IPS-18a (cell line): ENCODE measurements around the gene SON.
A peak's percentile ranks its signal among the peaks of the same experiment; 100 is the strongest.
"Not testable (repeated sequence)": the region's sequence is repeated elsewhere in the genome, so short reads cannot be mapped to it uniquely, and the experiment has no call there.

Experiments used
- H3K27ac ChIP-seq: one replicate; pipeline ENCODE4 v1.5.1; 2013; ENCODE audit warnings: low read length
- H3K27me3 ChIP-seq: one replicate; pipeline ENCODE4 v1.6.1; 2013; ENCODE audit warnings: mild to moderate bottlenecking, low read length; ENCODE audit not compliant: control insufficient read depth, insufficient read depth
- H3K36me3 ChIP-seq: one replicate; pipeline ENCODE4 v1.6.1; 2013; ENCODE audit warnings: low read depth, low read length; ENCODE audit not compliant: control insufficient read depth
- H3K4me1 ChIP-seq: one replicate; pipeline ENCODE4 v1.6.1; 2013; ENCODE audit warnings: low read depth, low read length; ENCODE audit not compliant: control insufficient read depth
- H3K4me3 ChIP-seq: one replicate; pipeline ENCODE4 v1.5.1; 2013; ENCODE audit warnings: low read length
- H3K9ac ChIP-seq: one replicate; pipeline ENCODE4 v1.6.1; 2013; ENCODE audit warnings: mild to moderate bottlenecking, low read length, moderate library complexity
- H3K9me3 ChIP-seq: one replicate; pipeline ENCODE4 v1.6.1; 2013; ENCODE audit warnings: low read depth, low read length; ENCODE audit not compliant: control insufficient read depth

The SON gene

GRCh38 chr21:33560965-33561364 is 18.1 kb downstream of the SON start:
- Histone ChIP-seq H3K9ac (no peak overlapping the region), H3K4me1 (no peaks in the 10 kb centered on the region), H3K4me3 (no peak overlapping the region), H3K27me3 (no peaks in the 10 kb centered on the region), H3K27ac (no peak overlapping the region), H3K9me3 (no peaks in the 10 kb centered on the region), H3K36me3 (peaks cover 82% of the 10 kb centered on the region)

DNA sequence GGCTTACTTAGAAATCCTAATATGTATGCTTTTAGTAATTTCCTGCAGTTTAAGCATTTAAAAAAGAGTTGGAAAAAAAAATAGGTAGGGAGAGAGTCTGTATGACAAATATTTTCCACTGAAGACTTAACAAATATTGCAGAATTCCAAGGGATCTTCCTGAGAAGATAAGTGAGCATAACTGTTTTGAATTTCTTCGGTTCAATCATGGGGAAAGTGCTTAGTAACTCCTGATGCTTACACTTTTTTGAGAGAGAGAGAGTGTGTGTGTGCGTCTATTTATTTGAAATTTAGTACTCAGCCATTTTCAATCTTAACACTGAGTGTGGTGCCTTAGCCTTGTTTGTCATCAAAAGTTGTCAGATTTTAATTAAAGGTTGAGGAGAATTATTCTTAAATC is 18.5 kb downstream of the SON start:
- no peak overlapping the region for H3K9ac ChIP-seq
- H3K36me3 ChIP-seq, result peaks cover 79% of the 10 kb centered on the region
- no peaks in the 10 kb centered on the region for H3K9me3 ChIP-seq
- H3K27me3 ChIP-seq, result no peaks in the 10 kb centered on the region
- no peaks in the 10 kb centered on the region for H3K4me1 ChIP-seq
- no peak overlapping the region for H3K4me3 ChIP-seq
- no peak overlapping the region for H3K27ac ChIP-seq

GRCh38 chr21:33562389-33562788 is 19.6 kb downstream of the SON start:
- peaks cover 77% of the 10 kb centered on the region for H3K36me3 ChIP-seq
- no peak overlapping the region for H3K27ac ChIP-seq
- H3K9me3 ChIP-seq, result no peaks in the 10 kb centered on the region
- no peaks in the 10 kb centered on the region for H3K4me1 ChIP-seq
- no peaks in the 10 kb centered on the region for H3K27me3 ChIP-seq
- no peak overlapping the region for H3K4me3 ChIP-seq
- no peak overlapping the region for H3K9ac ChIP-seq

DNA sequence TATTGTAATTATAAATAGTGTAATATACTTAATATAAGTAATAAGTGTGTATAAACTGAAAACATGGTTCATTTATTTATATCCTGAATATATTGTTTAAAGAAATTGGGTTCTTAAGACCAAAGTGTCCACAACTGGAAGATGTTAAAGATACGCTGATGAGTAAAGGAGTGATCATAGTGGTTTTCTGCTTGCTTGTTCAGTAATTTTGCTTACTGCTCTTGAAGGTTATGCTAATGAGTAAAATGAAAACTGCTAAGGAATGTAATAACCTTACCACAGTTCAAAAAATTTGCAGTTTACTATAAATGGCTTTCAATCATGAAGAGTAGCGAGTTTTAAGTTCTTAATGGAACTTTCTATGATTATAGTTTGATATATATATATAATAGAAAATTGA is 23.7 kb downstream of the SON start:
- Histone ChIP-seq H3K4me3 (no peak overlapping the region), H3K9ac (no peak overlapping the region), H3K36me3 (peaks cover 75% of the 10 kb centered on the region), H3K27me3 (no peaks in the 10 kb centered on the region), H3K9me3 (no peaks in the 10 kb centered on the region), H3K27ac (no peak overlapping the region), H3K4me1 (no peaks in the 10 kb centered on the region)

DNA sequence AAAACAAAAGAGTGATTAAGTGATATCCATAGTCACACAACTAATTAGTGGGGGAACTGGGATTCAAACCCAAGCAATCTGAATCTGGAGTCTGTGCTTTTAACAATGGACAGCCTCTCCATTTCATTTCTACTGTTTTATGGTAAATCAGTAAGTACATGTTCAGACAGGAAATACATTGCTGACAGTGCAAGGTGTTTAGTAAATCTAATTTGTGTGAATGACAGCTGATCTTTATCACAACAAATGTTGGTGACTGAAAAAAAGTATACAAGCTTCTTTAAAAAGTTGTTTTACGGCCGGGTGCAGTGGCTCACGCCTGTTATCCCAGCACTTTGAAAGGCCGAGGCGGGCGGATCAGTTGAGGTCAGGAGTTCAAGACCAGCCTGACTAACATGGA is 25.1 kb downstream of the SON start:
- no peaks in the 10 kb centered on the region for H3K27me3 ChIP-seq
- no peak overlapping the region for H3K9ac ChIP-seq
- no peak overlapping the region for H3K27ac ChIP-seq
- H3K36me3 ChIP-seq, result peaks cover 77% of the 10 kb centered on the region
- no peak overlapping the region for H3K4me3 ChIP-seq
- no peaks in the 10 kb centered on the region for H3K9me3 ChIP-seq
- H3K4me1 ChIP-seq, result no peaks in the 10 kb centered on the region

DNA sequence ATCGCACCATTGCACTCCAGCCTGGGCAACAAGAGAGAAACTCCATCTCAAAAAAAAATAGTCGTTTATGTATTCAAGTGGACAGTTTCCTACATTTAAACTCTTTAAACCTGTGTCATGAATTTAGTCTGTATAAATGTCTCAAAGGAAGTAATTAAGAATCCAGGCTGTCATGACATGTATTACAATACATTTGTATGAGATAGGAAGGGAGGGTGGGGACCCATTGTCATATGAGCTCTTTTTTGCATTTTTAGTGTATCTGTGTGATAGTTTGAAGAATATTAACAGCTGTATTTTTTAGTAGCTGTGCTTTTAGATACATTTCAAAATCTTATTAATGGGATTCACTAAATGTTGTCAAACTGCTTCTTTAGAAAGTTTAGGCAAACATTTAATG is 25.6 kb downstream of the SON start:
- H3K4me3 ChIP-seq, result no peak overlapping the region
- H3K9ac ChIP-seq, result no peak overlapping the region
- no peaks in the 10 kb centered on the region for H3K9me3 ChIP-seq
- no peak overlapping the region for H3K27ac ChIP-seq
- peaks cover 78% of the 10 kb centered on the region for H3K36me3 ChIP-seq
- no peaks in the 10 kb centered on the region for H3K27me3 ChIP-seq
- no peaks in the 10 kb centered on the region for H3K4me1 ChIP-seq

- H3K4me3 ChIP-seq, result no peak overlapping the region
- H3K9me3 ChIP-seq, result no peaks in the 10 kb centered on the region
- H3K4me1 ChIP-seq, result no peaks in the 10 kb centered on the region
- no peak overlapping the region for H3K27ac ChIP-seq
- H3K36me3 ChIP-seq, result peaks cover 85% of the 10 kb centered on the region
- no peaks in the 10 kb centered on the region for H3K27me3 ChIP-seq
- H3K9ac ChIP-seq, result no peak overlapping the region
These were observed 27.2 kb downstream of the SON start for GRCh38 chr21:33569991-33570390.

- Histone ChIP-seq H3K9me3 (no peaks in the 10 kb centered on the region), H3K4me3 (no peak overlapping the region), H3K36me3 (peaks cover 97% of the 10 kb centered on the region), H3K9ac (no peak overlapping the region), H3K27me3 (no peaks in the 10 kb centered on the region), H3K4me1 (no peaks in the 10 kb centered on the region), H3K27ac (no peak overlapping the region)
These were observed 29.5 kb downstream of the SON start for GRCh38 chr21:33572350-33572749.

DNA sequence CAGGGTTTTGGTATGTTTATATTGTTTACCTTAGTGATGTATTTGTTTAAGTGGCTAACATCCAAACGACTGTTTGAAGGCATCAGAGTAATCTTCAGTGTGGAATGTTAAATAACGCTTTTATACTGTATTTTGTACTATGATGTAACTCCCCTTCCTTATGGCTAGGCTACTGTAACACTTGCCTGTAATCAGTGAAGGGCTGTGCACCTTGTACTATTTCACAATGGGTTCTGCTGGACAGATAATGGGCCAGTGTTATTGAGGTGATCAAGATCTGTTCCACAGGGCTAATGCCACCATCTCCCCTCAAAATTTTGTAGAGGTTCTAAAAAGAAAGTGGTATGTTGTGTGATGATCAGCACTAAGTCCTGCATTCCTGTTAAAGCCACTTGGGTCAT is 33.9 kb downstream of the SON start:
- not testable (repeated sequence) for H3K4me1 ChIP-seq, H3K9me3 ChIP-seq, H3K4me3 ChIP-seq, H3K27me3 ChIP-seq, H3K27ac ChIP-seq, H3K9ac ChIP-seq
- H3K36me3 ChIP-seq, result peaks cover 81% of the 10 kb centered on the region

GRCh38 chr21:33578214-33578613 is 35.4 kb downstream of the SON start:
- H3K27ac ChIP-seq, result no peak overlapping the region
- H3K36me3 ChIP-seq, result peaks cover 69% of the 10 kb centered on the region
- H3K9ac ChIP-seq, result no peak overlapping the region
- no peaks in the 10 kb centered on the region for H3K9me3 ChIP-seq
- H3K4me3 ChIP-seq, result no peak overlapping the region
- H3K4me1 ChIP-seq, result no peaks in the 10 kb centered on the region
- H3K27me3 ChIP-seq, result no peaks in the 10 kb centered on the region

DNA sequence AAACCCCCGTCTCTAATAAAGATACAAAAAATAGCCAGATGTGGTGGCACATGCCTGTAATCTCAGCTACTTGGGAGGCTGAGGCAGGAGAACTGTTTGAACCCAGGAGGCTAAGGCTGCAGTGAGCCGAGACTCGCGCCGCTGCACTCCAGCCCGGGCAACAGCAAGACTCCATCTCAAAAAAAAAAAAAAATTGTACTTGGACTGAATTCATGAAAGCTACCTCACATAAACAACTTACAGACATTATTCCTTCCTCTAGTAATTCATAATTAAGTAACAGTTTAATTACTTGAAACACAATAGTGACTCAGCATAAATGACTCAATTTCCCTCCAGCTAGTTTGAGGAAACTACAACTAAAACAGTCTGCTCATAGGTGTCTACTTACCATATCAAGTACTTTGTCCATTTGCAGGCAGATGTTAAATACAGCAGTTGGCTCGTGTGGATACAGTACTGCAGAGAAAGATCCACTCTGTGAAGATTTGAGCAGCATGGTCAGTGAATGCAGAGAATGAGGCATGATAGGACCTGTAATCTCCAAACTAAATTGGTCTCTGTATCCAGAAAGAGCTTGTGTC is 36.2 kb downstream of the SON start:
- Histone ChIP-seq H3K36me3 (peaks cover 66% of the 10 kb centered on the region), H3K27ac (peak overlapping the region; percentile 59)

GRCh38 chr21:33584455-33584854 is 41.6 kb downstream of the SON start:
- no peak overlapping the region for H3K27ac ChIP-seq
- H3K4me1 ChIP-seq, result peaks cover 9% of the 10 kb centered on the region
- peaks cover 27% of the 10 kb centered on the region for H3K36me3 ChIP-seq
- no peak overlapping the region for H3K9ac ChIP-seq
- peaks cover 6% of the 10 kb centered on the region for H3K27me3 ChIP-seq
- H3K9me3 ChIP-seq, result no peaks in the 10 kb centered on the region
- H3K4me3 ChIP-seq, result no peak overlapping the region

More for the DNA sequence above, 36.2 kb downstream of the SON start:
- no peaks in the 10 kb centered on the region for H3K4me1 ChIP-seq
- H3K4me3 ChIP-seq, result no peak overlapping the region
- H3K9me3 ChIP-seq, result no peaks in the 10 kb centered on the region
- no peak overlapping the region for H3K9ac ChIP-seq
- H3K27me3 ChIP-seq, result no peaks in the 10 kb centered on the region
